SK-N-SH (cell line): ENCODE results near the gene GNL3L.

Experiments used
- CHD2 ChIP-seq: fragments of 150-350 bp; IDR thresholded peaks from 2 replicates; pipeline ENCODE4 v1.6.1; 2018; ENCODE audit warnings: low read length; ENCODE audit not compliant: partially characterized antibody
- NRF1 ChIP-seq: IDR thresholded peaks from 2 replicates; pipeline ENCODE4 v1.6.1; 2012; ENCODE audit warnings: low read depth, mild to moderate bottlenecking, low read length
- TAF1 ChIP-seq: IDR thresholded peaks from 2 replicates; pipeline ENCODE4 v1.6.1; 2012; ENCODE audit warnings: low read depth, mild to moderate bottlenecking, low read length, moderate library complexity, borderline replicate concordance

- TF ChIP-seq TAF1, result no peak
- no peak for TF ChIP-seq CHD2
- no peak for TF ChIP-seq NRF1
Measured at GRCh38 chrX:54550821-54551220, 20.8 kb downstream of the GNL3L start.
